Cerebellar cortex (tissue), 1 donor: ENCODE measurements around the gene AIFM3.

ENCODE experiments used
- DNase-seq: peaks from one replicate; pipeline ENCODE4 v3.0.0-alpha.2; 2015; ENCODE audit warnings: low spot score

Gene AIFM3

GRCh38 chr22:21028277-21029251 lies 61.5 kb downstream of the AIFM3 start:
- no peak for DNase-seq

GRCh38 chr22:21029486-21030025 lies 62.5 kb downstream of the AIFM3 start:
- no peak for DNase-seq

- no peak for DNase-seq
These were observed 63.0 kb downstream of the AIFM3 start for GRCh38 chr22:21030032-21030431.
